NOMO-1 (cell line): ENCODE measurements around the gene RUNDC1.
"Not testable (repeated sequence)": the region's sequence is repeated elsewhere in the genome, so short reads cannot be mapped to it uniquely, and the experiment has no call there.

Experiments used
- DNase-seq, 2 experiments: peaks; one replicate each; lab custom pipeline; 2025; ENCODE audit not compliant: unreplicated experiment in 2 of 2; lab: John Stamatoyannopoulos, UW

The RUNDC1 gene

DNA sequence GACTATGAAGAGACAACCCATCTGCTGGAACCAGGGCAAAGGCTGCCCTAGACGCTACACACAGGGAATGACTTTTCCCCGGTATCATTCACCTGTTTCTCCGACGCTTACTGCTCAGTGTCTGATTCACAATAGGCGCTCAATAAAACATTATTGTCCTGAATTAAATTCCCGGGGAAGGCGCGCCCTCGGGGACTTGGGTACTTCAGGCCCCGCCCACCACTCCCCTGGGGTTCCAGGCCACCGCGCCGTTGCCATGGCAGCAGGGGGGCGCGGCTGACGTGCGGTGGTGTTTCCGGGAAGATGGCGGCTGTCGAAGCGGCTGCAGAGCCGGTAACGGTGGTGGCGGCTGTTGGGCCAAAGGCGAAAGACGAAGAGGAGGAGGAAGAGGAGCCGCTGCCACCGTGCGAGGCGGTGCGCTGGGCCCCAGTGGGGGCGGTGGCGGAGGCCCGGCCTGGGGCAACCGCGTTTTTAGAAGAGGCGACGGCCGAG, at the start of gene RUNDC1:
Gene RUNDC1, plus strand, starts transcription at position 292 of the 492 bp plus-strand sequence. Its CDS starts 12 bp downstream, at position 304.
- peak; percentile 61 to 80 for DNase-seq

DNA sequence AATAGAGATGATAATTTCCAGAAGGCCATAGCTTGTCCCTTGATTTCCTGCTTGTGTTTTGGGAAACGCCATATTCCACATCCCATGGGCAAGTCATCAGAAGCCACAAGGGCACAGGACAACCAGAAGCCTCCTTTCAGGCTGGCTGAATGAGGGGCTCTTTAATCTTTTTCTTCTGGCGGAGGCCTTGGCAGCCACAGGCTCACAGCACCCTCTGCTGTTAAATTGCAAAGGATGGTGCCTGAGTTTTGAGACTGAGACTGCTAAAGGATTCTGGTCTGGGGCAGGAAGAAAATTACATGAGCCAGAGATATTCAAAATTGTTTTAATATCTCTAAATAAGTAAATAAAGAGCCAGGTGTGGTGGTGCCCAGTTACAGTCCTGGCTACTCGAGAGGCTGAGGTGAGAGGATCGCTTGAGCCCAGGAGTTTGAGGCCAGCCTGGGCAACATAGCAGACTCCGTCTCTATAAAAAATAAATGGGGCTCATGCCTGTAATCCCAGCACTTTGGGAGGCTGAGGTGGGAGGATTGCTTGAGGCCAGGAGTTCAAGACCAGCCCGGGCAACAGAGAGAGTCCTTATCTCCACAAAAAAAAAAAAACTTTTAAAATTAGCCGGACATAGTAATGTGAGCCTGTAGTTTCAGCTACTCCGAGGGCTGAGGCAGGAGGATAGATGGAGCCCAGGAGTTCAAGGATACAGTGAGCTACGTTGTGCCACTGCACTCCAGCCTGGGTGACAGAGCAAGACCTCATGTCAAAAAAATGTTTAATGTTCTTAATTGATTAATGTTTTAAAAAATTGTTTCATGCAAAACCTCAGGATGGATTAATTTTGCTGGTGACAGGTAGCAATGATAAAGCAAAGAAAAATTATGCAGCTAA, 42.4 kb upstream of the RUNDC1 start:
- DNase-seq = peak; percentile 41 to 61

DNA sequence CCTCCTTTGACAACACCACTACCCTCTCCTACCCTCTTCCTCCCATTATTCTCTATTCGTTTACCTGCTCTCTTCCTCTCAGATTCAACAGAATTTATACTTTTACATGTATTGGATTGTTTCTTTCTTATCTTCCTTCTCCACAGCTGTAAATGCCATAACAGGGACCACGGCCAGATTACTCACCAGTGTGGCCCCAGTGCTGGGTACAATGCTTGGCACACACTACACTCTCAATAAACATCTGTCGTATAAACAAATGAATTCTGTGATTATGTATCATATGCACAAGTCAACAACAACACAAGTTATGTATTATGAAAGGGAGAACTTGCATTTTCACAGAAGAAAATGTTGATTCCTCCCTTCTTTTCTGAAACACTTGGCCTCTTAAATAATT, 36.2 kb upstream of the RUNDC1 start:
- no peak for DNase-seq

DNA sequence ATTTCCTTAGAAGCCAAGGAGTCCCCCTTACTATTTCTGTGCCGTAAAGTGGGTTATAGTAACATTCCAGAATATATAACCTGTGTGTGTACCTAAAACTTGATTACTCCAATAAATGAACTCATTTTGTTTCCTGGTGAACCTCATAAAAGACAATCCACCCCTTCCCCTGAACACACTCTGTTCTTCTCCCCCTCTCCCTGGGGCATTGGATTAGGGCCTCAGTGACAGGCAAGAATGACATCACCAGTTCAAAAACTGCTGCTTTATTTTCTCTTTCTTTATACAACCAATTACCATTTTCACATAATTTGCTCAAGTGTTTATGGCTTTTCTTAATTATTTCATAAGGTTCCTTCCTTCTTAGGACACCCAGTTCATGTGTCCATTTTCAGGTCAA, 33.6 kb upstream of the RUNDC1 start:
- DNase-seq = no peak

DNA sequence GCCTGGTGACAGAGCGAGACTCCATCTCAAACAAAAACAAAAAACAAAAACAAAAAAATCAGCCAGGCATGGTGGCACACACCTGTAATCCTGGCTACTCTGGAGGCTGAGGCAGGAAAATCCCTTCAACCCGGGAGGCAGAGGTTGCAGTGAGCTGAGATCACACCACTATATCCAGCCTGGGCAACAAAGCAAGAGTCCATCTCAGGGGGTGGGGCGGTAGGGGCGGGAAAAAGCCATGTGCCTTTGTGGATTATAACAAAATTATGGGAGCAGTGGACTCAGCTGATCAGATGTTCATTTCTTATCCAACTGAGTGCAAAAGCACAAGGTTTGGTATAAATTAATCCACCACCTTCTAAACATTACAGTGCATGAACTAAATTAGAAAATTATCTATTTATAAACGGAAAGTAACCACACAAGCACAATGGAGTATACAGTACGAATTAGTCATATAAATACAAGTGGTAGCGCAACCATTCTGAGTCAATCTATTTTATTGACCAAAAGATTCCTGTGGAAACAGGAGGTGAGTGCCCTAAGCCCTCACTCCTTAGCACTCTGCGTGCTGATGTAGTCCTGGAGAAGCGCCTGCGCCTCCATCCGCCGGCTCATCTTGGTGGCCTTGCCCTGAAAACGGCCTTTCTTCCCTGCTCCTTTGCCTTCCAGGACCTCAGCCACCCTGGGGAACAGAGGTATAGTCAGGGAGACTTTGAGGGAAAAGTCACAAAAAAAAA, 30.2 kb upstream of the RUNDC1 start:
- DNase-seq = no peak

DNA sequence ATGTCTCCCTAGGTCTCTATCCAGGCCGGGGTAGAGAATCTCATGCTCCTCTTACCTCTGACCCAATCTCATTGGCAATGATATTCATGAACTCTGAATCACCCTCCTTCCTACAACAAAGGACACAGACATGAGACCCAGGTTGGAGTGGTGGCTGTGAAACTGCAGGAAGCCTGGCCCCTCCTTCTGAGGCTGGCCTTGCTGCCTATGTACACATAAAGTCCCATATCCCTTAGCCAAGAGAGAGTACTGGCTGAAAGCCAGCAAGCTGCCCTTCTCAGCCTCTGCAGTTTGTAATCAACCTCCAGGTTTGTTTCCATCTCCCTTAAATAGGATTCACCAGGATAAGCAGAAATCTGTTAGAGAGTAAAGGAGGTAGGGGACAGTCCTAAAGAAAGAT, 26.7 kb upstream of the RUNDC1 start:
- no peak for DNase-seq

DNA sequence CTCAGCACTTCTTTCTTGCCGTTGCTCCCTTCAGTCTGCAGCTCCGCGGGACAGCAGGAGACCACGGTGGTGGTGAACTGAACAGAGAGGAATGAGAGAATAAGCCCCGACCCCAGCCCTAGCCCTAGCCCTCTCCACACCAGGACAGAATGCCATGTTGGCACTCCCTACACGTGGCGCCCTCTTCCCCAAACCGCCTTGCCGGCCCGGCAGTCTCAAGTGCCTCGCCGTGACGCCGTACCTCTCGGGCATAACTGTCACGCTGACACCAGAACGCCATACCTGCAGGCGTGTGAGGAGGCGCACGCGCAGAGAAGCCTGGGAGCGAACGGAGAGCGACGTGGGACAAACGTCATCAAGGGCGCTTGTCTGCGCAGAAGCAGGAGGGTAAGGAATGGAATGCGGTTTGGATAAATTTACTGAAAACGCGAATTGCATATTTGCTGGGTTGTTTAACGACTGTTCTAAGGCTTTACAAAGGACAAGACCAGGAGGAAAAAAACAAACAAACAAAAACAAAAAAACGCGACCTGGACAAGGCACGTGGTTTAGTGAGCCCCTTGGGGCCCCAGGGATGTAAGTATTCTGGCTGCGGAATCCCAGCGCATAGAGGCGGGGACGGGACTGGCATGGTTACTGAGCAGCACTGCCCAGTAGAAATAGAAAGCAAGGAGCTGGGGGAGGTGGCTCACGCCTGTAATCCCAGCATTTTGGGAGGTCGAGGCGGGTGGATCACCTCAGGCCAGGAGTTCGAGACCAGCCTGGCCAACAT, 16.0 kb upstream of the RUNDC1 start, which contains the start of gene AARSD1:
Gene AARSD1, minus strand, starts transcription at position 294 of the 772 bp plus-strand sequence. Its CDS starts 14 bp downstream, at position 280.
- peak; percentile 85 to 89 for DNase-seq

DNA sequence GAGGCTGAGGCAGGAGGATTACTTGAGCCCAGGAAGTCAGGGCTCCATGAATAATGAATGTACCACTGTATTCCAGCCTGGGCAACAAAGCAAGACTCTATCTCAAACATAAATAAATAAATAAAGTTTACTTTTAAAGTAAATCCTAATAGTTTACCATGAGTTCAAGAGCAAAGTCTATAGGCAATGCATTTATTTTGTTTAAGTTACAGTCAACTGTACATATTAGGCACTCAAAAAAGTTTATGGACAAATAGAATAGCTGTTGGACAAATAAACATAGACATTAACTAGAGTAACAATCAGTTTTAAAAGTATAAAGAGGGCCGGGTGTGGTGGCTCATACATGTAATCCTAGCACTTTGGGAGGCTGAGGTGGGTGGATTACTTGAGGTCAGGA, 12.4 kb upstream of the RUNDC1 start:
- DNase-seq = no peak

DNA sequence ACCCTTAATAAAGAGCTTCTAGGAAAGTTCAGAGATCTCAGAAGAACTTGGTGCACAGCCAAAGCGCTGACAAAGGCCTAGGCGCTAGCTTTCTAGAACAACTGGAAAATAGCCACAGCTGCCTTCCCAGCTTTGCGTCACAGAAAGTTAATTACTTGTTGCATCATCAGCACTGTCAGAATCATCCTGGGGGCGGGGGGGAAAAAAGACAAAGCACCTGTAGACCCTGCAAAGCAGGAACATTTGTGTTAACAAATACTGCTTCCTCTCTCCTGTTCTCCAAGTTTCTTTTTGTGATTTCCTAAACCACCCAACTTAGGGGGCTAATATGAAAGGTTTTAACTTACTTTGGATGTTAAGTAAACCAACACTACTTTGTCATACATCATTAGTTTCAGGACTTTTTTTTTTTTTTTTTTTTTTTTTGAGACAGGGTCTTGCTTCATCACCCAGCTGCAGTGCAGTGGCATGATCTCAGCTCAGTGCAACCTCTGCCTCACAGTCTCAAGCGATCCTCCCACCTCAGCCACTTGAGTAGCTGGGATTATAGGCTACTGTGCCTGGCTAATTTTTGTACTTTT, 11.3 kb upstream of the RUNDC1 start:
- peak; percentile 19 to 63 for DNase-seq

DNA sequence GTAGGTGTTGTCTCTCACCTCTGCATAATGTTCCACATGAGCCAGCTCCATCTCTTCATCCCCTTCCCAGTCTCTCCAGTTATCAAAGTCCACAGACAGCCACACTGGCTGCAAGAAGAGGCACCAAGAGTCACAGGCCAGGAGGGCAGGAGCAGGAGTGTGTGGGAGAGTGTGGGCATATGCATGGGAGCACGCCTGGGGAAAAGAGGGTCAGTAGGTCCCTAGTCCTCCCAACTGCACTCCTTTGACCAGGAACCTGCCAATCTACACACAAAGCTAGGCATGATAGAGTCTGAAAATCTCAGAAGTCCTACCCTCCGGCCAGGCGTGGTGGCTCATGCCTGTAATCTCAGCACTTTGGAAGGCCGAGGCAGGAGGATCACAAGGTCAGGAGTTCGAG, 8.8 kb upstream of the RUNDC1 start:
- no peak for DNase-seq

DNA sequence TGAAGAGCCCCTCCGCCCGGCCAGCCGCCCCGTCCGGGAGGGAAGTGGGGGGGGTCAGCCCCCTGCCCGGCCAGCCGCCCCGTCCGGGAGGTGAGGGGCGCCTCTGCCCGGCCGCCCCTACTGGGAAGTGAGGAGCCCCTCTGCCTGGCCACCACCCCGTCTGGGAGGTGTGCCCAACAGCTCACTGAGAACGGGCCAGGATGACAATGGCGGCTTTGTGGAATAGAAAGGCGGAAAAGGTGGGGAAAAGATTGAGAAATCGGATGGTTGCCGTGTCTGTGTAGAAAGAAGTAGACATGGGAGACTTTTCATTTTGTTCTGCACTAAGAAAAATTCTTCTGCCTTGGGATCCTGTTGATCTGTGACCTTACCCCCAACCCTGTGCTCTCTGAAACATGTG, 7.0 kb upstream of the RUNDC1 start:
- not testable (repeated sequence) for DNase-seq

DNA sequence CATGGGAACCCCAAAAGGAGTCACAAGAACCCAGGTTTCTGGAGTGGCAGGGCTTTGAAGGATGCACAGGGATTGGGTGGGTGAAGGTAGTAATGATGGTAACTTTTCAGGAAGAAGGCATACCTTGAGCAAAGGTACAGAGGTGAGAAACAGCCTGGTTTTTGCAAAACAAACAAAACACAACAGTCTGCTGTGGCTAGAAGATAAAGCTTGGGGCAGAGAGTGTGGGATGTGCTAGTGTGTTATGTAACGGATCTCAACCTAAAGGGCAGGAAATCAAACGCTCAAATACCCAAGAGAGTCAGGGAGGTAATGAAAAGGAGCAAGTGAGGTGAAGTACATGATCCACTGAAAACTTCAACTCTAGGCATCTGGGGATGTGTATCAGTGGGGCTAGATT, 5.1 kb upstream of the RUNDC1 start:
- no peak for DNase-seq

DNA sequence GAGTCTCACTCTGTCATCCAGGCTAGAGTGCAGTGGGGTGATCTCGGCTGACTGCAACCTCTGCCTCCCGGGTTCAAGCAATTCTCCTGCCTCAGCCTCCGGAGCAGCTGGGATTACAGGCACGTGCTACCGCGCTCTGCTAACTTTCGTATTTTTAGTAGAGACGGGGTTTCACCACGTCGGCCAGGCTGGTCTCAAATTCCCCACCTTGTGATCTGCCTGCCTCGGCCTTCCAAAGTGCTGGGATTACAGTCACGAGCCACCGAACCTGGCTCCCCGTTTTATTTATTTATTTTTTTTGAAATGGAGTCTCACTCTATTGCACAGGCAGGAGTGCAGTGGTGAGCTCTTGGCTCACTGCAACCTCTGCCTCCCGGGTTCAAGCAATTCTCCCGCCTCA, 4.7 kb upstream of the RUNDC1 start:
- DNase-seq = not testable (repeated sequence)

DNA sequence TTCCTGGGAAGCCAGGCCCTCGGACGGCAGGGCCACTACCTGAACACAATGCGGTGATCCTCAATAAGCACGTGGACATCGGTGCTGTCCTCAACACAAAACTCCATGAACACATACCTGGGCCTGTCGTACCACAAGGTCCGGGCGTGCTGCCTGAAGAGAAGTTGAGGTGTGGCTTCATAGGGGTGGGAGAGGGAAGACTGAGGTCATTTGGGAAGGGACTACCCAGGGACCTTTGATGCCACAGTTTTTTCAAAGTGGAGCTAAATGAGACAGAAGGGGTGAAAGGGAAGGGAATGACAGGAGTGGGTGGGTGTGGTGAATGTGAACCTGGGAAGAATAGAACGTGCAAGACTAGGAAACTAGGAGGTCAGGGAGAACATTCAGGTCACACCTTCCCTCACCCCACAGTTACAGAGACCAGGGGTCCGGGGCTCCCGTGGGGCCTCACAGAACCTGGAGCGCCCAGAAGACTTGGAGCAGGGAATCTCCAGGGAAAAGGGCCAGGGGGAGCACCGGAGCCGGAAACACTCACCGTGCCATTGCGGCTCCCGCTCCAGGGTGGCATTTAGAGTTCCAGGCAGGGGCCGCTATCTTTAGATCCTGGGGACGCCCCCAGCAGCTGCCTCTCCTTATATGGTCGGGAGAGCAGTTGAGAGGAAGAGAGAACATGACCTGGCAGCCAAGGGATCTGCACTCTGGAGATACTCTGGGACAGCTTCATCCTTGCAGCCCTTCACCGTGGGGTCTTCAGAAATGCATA, 673 bp upstream of the RUNDC1 start, which contains the start of gene PTGES3L:
Gene PTGES3L, minus strand, starts transcription at position 570 of the 763 bp plus-strand sequence. Its CDS starts 27 bp downstream, at position 543.
- DNase-seq = peak in 1 of 2 experiments; percentile 40

DNA sequence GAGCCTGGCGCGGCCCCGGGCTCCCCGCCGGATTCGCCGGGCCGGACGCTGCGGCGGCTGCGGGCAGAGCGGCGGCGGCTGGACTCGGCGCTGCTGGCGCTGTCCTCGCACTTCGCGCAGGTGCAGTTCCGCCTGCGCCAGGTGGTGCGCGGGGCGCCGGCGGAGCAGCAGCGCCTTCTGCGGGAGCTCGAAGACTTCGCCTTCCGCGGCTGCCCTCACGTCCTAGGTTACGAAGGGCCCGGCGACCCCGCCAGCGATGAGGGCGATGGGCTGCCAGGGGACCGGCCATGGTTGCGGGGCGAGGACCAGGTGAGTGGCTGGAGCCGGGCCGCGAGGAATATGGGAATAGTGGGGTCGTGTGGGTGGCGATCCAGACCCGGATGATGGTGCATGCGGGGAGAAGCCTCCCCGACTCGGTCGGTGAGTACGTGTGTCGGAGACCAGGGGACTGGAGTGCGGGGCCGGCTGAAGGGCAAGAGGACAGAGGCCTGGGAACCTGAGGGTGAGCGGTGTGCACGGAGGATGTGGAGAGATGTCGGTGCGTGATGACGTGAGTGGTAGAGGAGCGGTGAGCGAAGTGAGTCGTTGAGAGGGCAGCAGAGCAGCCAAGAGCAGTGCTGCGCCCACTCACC, 517 bp downstream of the RUNDC1 start:
- peak; percentile 35 to 40 for DNase-seq

DNA sequence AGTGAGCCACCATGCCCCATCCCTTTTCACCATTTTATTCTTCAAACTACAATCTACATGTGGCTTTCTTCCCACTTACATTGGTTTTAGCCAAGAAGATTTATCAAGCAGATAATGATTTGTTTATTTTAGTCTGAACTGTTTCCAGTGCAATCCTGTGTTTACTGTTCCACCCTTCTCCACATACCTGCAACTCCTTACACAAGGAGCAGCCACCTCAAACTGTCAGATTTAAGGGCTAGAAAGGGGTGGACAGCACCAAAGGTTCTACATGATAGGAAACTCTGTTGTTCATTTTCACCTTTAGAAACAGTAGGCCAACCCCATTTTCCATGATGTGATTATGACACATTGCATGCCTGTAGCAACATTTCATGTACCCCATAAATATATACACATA, 1.9 kb downstream of the RUNDC1 start:
- DNase-seq = no peak

DNA sequence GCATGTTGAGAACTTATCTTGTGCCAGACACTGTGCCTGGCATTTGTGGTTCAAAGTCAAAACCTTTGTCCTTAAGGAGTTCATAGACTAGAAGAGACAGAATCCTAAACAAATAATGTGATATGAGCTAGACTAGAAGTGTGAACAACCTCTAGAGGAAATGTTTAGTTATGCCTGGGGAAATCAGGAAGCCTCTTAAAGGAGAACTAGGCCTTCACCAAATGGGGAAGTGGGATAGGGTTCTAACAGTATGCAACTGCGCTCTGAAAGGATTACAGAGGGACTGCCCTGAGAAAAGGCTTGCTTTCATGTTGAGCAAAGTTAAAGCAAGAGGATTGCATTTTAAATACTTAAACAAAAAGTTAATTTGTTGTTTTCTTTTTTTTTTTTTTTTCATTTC, 4.9 kb downstream of the RUNDC1 start:
- peak; percentile 85 to 96 for DNase-seq

DNA sequence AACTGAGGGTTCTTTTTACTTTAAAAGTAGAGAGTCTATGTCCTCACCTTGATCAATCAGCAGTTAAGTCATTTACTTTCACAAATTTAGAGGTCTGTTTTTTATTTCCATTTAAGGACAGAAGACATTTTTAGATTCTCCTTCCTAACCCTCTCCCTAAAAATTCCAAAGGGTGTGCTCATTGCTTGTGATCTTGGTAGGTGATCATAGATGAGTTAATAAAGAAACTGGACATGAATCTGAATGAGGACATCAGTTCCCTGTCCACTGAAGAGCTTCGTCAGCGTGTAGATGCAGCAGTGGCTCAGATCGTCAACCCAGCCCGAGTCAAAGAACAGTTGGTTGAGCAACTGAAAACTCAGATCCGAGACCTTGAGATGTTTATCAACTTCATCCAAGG, 8.8 kb downstream of the RUNDC1 start:
- DNase-seq = no peak
